Stimulated activated CD4-positive, alpha-beta T cell treated with anti-CD3 and anti-CD28 coated beads, Interleukin-1b, Interleukin-23, amount 100 ng/mL, for 4 hours (primary cell): ENCODE results near the gene NPL.

Experiments
- DNase-seq, 2 donors: peaks; one replicate each; pipeline ENCODE4 v3.0.0-alpha.2; 2020; ENCODE audit warnings: low read depth in 2 of 2

The NPL gene

GRCh38 chr1:182778862-182779261, 10.7 kb upstream of the NPL start:
- no peak for DNase-seq

- no peak for DNase-seq
These were observed 10.0 kb upstream of the NPL start for GRCh38 chr1:182779530-182779929.

GRCh38 chr1:182781841-182782586, 7.6 kb upstream of the NPL start:
- DNase-seq, result peak; percentile 59 to 64

- no peak for DNase-seq
These were observed 7.0 kb upstream of the NPL start for GRCh38 chr1:182782587-182782913.

GRCh38 chr1:182783068-182783467, 6.5 kb upstream of the NPL start:
- no peak for DNase-seq

- peak in 1 of 2 donors; percentile 10 for DNase-seq
These were observed 4.9 kb upstream of the NPL start for GRCh38 chr1:182784556-182785171.

- no peak for DNase-seq
These were observed 4.4 kb upstream of the NPL start for GRCh38 chr1:182785181-182785580.

GRCh38 chr1:182786223-182786994, 3.2 kb upstream of the NPL start:
- peak; percentile 10 to 11 for DNase-seq

GRCh38 chr1:182786995-182787324, 2.6 kb upstream of the NPL start:
- DNase-seq, result no peak

GRCh38 chr1:182791281-182792179, 2.0 kb downstream of the NPL start:
- no peak for DNase-seq

- no peak for DNase-seq
These were observed 4.5 kb downstream of the NPL start for GRCh38 chr1:182794091-182794490.

GRCh38 chr1:182794676-182795201, 5.2 kb downstream of the NPL start:
- no peak for DNase-seq

GRCh38 chr1:182795563-182796228, 6.1 kb downstream of the NPL start:
- no peak for DNase-seq

GRCh38 chr1:182802006-182802803, 12.6 kb downstream of the NPL start:
- DNase-seq, result no peak

- no peak for DNase-seq
These were observed 14.3 kb downstream of the NPL start for GRCh38 chr1:182803846-182804245.

GRCh38 chr1:182806015-182806678, 16.6 kb downstream of the NPL start:
- no peak for DNase-seq

- no peak for DNase-seq
These were observed 18.3 kb downstream of the NPL start for GRCh38 chr1:182807907-182808306.

- DNase-seq, result no peak
These were observed 19.9 kb downstream of the NPL start for GRCh38 chr1:182809414-182809957.

- no peak for DNase-seq
These were observed 22.6 kb downstream of the NPL start for GRCh38 chr1:182811975-182812722.
